Fibroblast of lung (primary cell): ENCODE data around the gene OR1K1. TPM values are rescaled to one million over a fixed set of nuclear protein-coding genes. Genes with fewer than 3 reads are reported as not detected.

Experiments used
- DNase-seq, 2 donors: peaks; one replicate each; pipeline versions ENCODE4 v3.0.0 to v3.0.0-alpha.2; 2010; ENCODE audit warnings: low read depth in 2 of 2
- H2AFZ ChIP-seq: 2 replicates; pipeline ENCODE4 v1.5.1; 2012; ENCODE audit warnings: low read length, control low read depth, inconsistent platforms
- H3K27ac ChIP-seq: 2 replicates; pipeline ENCODE4 v1.5.1; 2011; ENCODE audit warnings: low read length, control low read depth; ENCODE audit not compliant: insufficient read depth
- H3K27me3 ChIP-seq: 2 replicates; pipeline ENCODE4 v1.5.1; 2011; ENCODE audit warnings: mild to moderate bottlenecking, low read length; ENCODE audit not compliant: control insufficient read depth, insufficient read depth
- H3K36me3 ChIP-seq: 2 replicates; pipeline ENCODE4 v1.5.1; 2011; ENCODE audit warnings: low read length; ENCODE audit not compliant: control insufficient read depth, insufficient read depth
- H3K4me1 ChIP-seq: 2 replicates; pipeline ENCODE4 v1.5.1; 2011; ENCODE audit warnings: low read length; ENCODE audit not compliant: control insufficient read depth, insufficient read depth; ENCODE audit errors: extremely low read depth
- H3K4me2 ChIP-seq: 2 replicates; pipeline ENCODE4 v1.5.1; 2011; ENCODE audit warnings: low read length, control low read depth; ENCODE audit not compliant: insufficient read depth; ENCODE audit errors: extremely low read depth
- H3K4me3 ChIP-seq, 4 experiments: fragments of 200-600 bp in 1 of 4; sonication (generic) in 1 of 4; replicated peaks in 1 of 4; 2 replicates each; pipeline ENCODE4 v1.5.1; 2011 to 2016; ENCODE audit warnings: low read length in 4 of 4, low read depth in 3 of 4, mild to moderate bottlenecking in 3 of 4, control low read depth in 2 of 4, inconsistent platforms in 1 of 4, mixed read lengths in 1 of 4; ENCODE audit not compliant: insufficient read depth in 1 of 4; ENCODE audit errors: control extremely low read depth in 1 of 4
- H3K79me2 ChIP-seq: 2 replicates; pipeline ENCODE4 v1.5.1; 2012; ENCODE audit warnings: mild to moderate bottlenecking, low read length, inconsistent platforms; ENCODE audit not compliant: control insufficient read depth, insufficient read depth
- H3K9ac ChIP-seq: 2 replicates; pipeline ENCODE4 v1.5.1; 2011; ENCODE audit warnings: mild to moderate bottlenecking, low read length, control low read depth; ENCODE audit not compliant: insufficient read depth
- H3K9me3 ChIP-seq: 2 replicates; pipeline ENCODE4 v1.5.1; 2012; ENCODE audit warnings: low read depth, low read length; ENCODE audit not compliant: control insufficient read depth, insufficient read depth
- H4K20me1 ChIP-seq: 2 replicates; pipeline ENCODE4 v1.5.1; 2011; ENCODE audit warnings: low read length; ENCODE audit not compliant: control insufficient read depth, insufficient read depth; ENCODE audit errors: extremely low read depth
- EZH2 ChIP-seq: IDR thresholded peaks from 2 replicates; pipeline ENCODE4 v1.5.1; 2012; ENCODE audit warnings: low read length, control low read depth, mild to moderate bottlenecking; ENCODE audit errors: missing control alignments
- polyA plus RNA-seq, 2 donors: library from polyadenylated mRNA; depleted of rRNA in 1 of 2; stranded (reverse) in 1 of 2; unstranded in 1 of 2; fragments of >200 nt; gene quantifications; 2 replicates each; pipeline ENCODE4 v1.2.1, GENCODE V29; 2011 to 2012; ENCODE audit warnings: missing spikeins in 1 of 2
- total RNA-seq: library from RNA; depleted of rRNA; stranded (reverse); fragments of >200 nt; gene quantifications from 2 replicates; pipeline ENCODE4 v1.2.1, GENCODE V29; 2014
- TF ChIP-seq, protein P1 (sequence below), 2 donors: IDR thresholded peaks in 1 of 2; conservative IDR thresholded peaks in 1 of 2; 1 replicate in 1 of 2; 2 replicates in 1 of 2; pipeline ENCODE4 v1.5.1; 2011 to 2012; ENCODE audit warnings: low read length in 2 of 2, control low read depth in 1 of 2, inconsistent platforms in 1 of 2, low read depth in 1 of 2, mild to moderate bottlenecking in 1 of 2

Gene OR1K1
- total and polyA plus RNA-seq, 2 donors (not counting 1 experiment from before 2014, with no cell fraction given): not detected

GRCh38 chr9:122846371-122846940, 46.5 kb downstream of the OR1K1 start:
- no peak overlapping the region for H3K4me2 ChIP-seq
- no peaks in the 10 kb centered on the region for H4K20me1 ChIP-seq
- TF ChIP-seq, protein P1, sequence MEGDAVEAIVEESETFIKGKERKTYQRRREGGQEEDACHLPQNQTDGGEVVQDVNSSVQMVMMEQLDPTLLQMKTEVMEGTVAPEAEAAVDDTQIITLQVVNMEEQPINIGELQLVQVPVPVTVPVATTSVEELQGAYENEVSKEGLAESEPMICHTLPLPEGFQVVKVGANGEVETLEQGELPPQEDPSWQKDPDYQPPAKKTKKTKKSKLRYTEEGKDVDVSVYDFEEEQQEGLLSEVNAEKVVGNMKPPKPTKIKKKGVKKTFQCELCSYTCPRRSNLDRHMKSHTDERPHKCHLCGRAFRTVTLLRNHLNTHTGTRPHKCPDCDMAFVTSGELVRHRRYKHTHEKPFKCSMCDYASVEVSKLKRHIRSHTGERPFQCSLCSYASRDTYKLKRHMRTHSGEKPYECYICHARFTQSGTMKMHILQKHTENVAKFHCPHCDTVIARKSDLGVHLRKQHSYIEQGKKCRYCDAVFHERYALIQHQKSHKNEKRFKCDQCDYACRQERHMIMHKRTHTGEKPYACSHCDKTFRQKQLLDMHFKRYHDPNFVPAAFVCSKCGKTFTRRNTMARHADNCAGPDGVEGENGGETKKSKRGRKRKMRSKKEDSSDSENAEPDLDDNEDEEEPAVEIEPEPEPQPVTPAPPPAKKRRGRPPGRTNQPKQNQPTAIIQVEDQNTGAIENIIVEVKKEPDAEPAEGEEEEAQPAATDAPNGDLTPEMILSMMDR (conservative IDR thresholded peaks at IDR 0.05 in 1 of 2, IDR thresholded peaks at IDR 0.05 in 1 of 2; ENCODE audit: low read depth in 1 of 2, low read length in 2 of 2): no peak
- TF ChIP-seq EZH2: no peak
- DNase-seq: no peak
- no peak overlapping the region for H3K4me3 ChIP-seq
- no peaks in the 10 kb centered on the region for H3K79me2 ChIP-seq
- no peak overlapping the region for H3K9ac ChIP-seq
- peaks cover 4% of the 10 kb centered on the region for H3K36me3 ChIP-seq
- no peaks in the 10 kb centered on the region for H3K9me3 ChIP-seq
- no peaks in the 10 kb centered on the region for H3K27me3 ChIP-seq
- H3K4me1 ChIP-seq: no peaks in the 10 kb centered on the region
- no peak overlapping the region for H2AFZ ChIP-seq
- no peak overlapping the region for H3K27ac ChIP-seq

- Histone ChIP-seq H2AFZ (no peak overlapping the region), H3K4me2 (no peak overlapping the region), H3K4me1 (no peaks in the 10 kb centered on the region), H3K36me3 (peaks cover 4% of the 10 kb centered on the region), H3K27ac (no peak overlapping the region), H3K79me2 (no peaks in the 10 kb centered on the region), H4K20me1 (no peaks in the 10 kb centered on the region), H3K9me3 (no peaks in the 10 kb centered on the region), H3K9ac (no peak overlapping the region), H3K27me3 (no peaks in the 10 kb centered on the region), H3K4me3 (no peak overlapping the region)
- DNase-seq: no peak
- TF ChIP-seq, protein P1 (conservative IDR thresholded peaks at IDR 0.05 in 1 of 2, IDR thresholded peaks at IDR 0.05 in 1 of 2; ENCODE audit: low read depth in 1 of 2, low read length in 2 of 2): no peak
- TF ChIP-seq EZH2: no peak
These were observed 48.5 kb downstream of the OR1K1 start for GRCh38 chr9:122848256-122848943.

Other genes with a start within 250 kb of the OR1K1 start
- not detected in 2 replicates for gene OR1N2, start 247.0 kb upstream of the OR1K1 start, total RNA-seq
- not detected in 2 replicates for gene OR1N2, start 247.0 kb upstream of the OR1K1 start, polyA plus RNA-seq
- gene OR1L8, start 216.7 kb upstream of the OR1K1 start, total RNA-seq: not detected in 2 replicates
- 0.07 TPM in 1 of 2 replicates, not detected in the other for gene OR1L8, start 216.7 kb upstream of the OR1K1 start, polyA plus RNA-seq
- not detected in 2 replicates for gene OR1Q1, start 185.4 kb upstream of the OR1K1 start, total RNA-seq
- 0.14 and 0.17 TPM in 2 replicates for gene OR1Q1, start 185.4 kb upstream of the OR1K1 start, polyA plus RNA-seq
- gene OR1B1, start 142.5 kb upstream of the OR1K1 start, total RNA-seq: not detected in 2 replicates
- not detected in 2 replicates for gene OR1B1, start 142.5 kb upstream of the OR1K1 start, polyA plus RNA-seq
- gene OR1L1, start 138.4 kb upstream of the OR1K1 start, total RNA-seq: not detected in 2 replicates
- not detected in 2 replicates for gene OR1L1, start 138.4 kb upstream of the OR1K1 start, polyA plus RNA-seq
- not detected in 2 replicates for gene OR1L3, start 125.0 kb upstream of the OR1K1 start, total RNA-seq
- gene OR1L3, start 125.0 kb upstream of the OR1K1 start, polyA plus RNA-seq: not detected in 2 replicates
- not detected in 2 replicates for gene OR1L4, start 76.1 kb upstream of the OR1K1 start, total RNA-seq
- not detected in 2 replicates for gene OR1L4, start 76.1 kb upstream of the OR1K1 start, polyA plus RNA-seq
- not detected in 2 replicates for gene OR1L6, start 57.8 kb upstream of the OR1K1 start, total RNA-seq
- not detected in 2 replicates for gene OR1L6, start 57.8 kb upstream of the OR1K1 start, polyA plus RNA-seq
- gene OR5C1, start 11.2 kb upstream of the OR1K1 start, total RNA-seq: not detected in 2 replicates
- gene OR5C1, start 11.2 kb upstream of the OR1K1 start, polyA plus RNA-seq: not detected in 2 replicates
- gene PDCL, start 28.5 kb downstream of the OR1K1 start, total RNA-seq: 39.5 and 40.8 TPM in 2 replicates
- 16.5 and 19.8 TPM in 2 replicates for gene PDCL, start 28.5 kb downstream of the OR1K1 start, polyA plus RNA-seq
- 34.9 and 35.7 TPM in 2 replicates for gene RC3H2, start 105.2 kb downstream of the OR1K1 start, total RNA-seq
- 29.4 and 43.1 TPM in 2 replicates for gene RC3H2, start 105.2 kb downstream of the OR1K1 start, polyA plus RNA-seq
- 14.1 and 16.3 TPM in 2 replicates for gene ZBTB6, start 113.2 kb downstream of the OR1K1 start, total RNA-seq
- gene ZBTB6, start 113.2 kb downstream of the OR1K1 start, polyA plus RNA-seq: 6.1 and 8.5 TPM in 2 replicates
- gene ZBTB26, start 131.4 kb downstream of the OR1K1 start, total RNA-seq: 5.1 and 5.6 TPM in 2 replicates
- 3.8 and 7.9 TPM in 2 replicates for gene ZBTB26, start 131.4 kb downstream of the OR1K1 start, polyA plus RNA-seq
- 40.8 and 47.6 TPM in 2 replicates for gene RABGAP1, start 140.9 kb downstream of the OR1K1 start, total RNA-seq
- 36.2 and 58.6 TPM in 2 replicates for gene RABGAP1, start 140.9 kb downstream of the OR1K1 start, polyA plus RNA-seq
- 0.66 and 1.0 TPM in 2 replicates for gene GPR21, start 233.5 kb downstream of the OR1K1 start, total RNA-seq
- 1.2 TPM in 1 of 2 replicates, not detected in the other for gene GPR21, start 233.5 kb downstream of the OR1K1 start, polyA plus RNA-seq